HG03565 (cell line): Measurements from ENCODE around the gene LIMA1.
"Not testable (repeated sequence)": the region's sequence is repeated elsewhere in the genome, so short reads cannot be mapped to it uniquely, and the experiment has no call there.

Experiments
- ATAC-seq: cut with Tn5 transposase; IDR thresholded peaks from one replicate; pipeline ENCODE4 v1.9.1; 2021; ENCODE audit warnings: mild to moderate bottlenecking, moderate library complexity; ENCODE audit not compliant: unreplicated experiment

Gene LIMA1

GRCh38 chr12:50290692-50291091 lies 7.4 kb upstream of the LIMA1 start:
- not testable (repeated sequence) for ATAC-seq

DNA sequence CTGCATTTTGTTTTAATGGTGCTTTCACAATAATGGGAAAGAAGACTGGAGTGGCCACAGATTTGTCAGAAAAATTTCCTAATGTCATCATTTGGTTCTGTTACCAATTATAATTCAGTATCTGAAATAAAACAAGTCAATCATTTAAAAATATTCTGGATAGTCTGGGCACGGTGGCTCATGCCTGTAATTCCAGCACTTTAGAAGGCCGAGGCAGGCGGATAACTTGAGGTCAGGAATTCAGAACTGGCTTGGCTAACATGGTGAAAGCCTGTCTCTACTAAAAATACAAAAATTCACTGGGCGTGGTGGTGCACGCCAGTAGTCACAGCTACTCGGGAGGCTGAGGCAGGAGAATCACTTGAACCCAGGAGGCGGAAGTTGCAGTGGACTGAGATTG lies 4.0 kb upstream of the LIMA1 start:
- ATAC-seq, result no peak

- no peak for ATAC-seq
Measured at GRCh38 chr12:50285253-50285652, 1.9 kb upstream of the LIMA1 start.

DNA sequence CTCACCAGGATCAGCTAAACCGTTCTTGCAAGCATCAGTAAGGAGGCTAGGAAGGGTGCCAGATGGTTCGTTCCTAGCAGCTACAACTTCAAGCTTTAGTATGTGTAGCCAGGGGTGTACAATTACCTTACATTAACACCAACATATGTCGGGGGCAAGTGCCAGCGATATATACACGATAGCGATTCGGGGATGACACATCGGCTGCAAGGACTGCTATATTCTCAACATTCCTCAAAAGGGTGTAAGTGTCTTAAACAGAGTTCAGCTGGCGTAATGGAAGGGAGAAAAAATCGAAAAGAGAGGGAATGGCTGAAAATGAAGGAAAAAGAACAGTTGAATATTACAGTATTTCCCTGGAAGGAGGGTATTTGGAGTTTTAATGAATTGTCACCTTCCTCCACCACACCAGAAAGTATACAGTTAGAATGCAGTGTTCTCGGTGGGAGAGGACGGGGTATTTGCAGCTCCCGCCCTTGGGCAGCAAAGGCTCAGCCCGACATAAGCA lies 545 bp downstream of the LIMA1 start:
- ATAC-seq, result no peak

- ATAC-seq, result no peak
Measured at GRCh38 chr12:50279501-50279900, 3.8 kb downstream of the LIMA1 start.

DNA sequence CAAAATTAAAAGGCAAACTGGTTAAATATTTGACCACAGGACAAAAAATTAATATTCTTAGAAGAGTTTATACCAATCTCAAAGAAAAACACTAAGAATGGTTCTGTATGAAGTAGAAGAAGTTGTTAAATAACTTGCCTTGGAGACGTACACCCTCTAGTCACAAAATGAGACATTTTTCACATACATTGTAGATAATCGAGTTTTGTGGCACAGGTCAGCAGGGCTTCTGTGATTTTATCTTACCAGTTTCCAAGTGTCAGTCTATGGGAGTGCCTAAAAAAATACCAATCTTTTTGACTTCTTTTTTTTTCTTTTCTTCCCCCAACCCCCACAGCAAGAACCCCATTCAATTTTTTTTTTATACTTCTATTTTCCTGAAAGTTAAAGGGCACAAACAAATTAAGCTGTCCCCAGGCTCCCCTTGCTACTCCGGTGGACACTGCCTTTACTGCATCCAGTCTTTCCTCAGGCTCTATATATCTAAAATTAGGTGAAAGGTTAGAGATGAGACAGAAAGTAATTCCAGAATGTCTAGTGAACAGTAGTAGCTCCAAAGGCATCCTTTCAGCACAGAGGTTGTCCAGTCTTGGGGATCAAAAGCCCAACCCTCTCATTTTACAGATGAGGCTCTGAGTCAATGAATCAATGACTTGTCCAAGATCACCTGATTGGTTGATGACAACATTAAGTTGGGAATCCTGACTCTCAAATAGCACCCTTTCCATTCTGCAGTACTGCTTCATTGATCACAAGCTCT lies 6.2 kb downstream of the LIMA1 start:
- no peak for ATAC-seq

DNA sequence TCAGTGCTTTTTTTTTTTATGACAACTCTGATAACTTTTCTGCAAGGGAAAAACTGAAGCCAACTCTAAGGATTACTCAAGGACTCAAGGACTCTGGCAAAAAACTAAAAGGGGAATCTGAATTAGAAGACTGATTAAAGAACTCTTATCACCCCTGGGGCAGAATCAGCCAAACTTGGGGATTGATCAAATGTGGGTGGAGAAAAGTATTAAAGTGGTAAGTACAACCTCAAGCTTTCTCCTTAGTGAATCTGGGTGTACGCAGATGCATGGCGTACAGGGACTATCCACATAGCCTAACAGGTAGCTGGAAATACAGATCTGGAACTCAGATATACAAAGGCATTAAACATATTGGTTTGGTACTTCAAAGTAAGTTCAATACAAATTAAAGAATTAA lies 7.3 kb downstream of the LIMA1 start:
- ATAC-seq, result no peak

DNA sequence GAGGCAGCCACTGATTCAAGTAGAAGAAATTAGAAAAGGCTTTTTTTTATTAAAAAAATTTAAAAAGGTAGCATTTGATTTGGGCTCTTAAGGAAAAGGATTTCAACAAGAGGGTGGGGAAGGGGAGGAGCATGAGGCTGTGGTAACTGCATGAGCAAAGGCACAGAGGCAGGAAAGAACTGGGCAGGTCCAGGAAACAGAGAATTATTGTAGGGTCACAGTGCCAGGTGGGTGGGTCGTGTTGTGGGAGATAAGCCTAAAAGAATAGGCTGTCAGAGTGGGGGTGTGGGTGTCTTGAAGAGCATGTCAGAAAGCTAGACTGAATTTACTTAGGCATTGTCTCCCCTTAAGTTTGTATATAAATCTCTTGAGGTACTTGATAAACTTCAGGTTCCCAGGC lies 7.8 kb downstream of the LIMA1 start:
- no peak for ATAC-seq

DNA sequence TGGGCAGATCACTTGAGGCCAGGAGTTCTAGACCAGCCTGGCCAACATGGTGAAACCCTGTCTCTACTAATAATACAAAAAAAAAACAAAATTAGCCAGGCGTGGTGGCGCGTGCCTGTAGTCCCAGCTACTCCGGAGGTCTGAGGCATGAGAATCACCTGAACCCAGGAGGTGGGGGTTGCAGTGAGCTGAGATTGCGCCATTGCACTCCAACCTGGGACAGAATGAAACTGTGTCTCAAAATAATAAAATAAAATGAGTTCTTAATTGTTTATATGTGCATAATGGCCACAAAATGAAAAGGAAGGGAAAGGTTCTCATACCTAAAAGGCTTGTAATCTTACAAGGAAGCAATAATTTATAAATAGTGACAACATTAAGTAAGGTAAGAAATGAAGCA lies 8.2 kb downstream of the LIMA1 start:
- ATAC-seq, result not testable (repeated sequence)

- no peak for ATAC-seq
Measured at GRCh38 chr12:50271724-50272247, 11.5 kb downstream of the LIMA1 start.

DNA sequence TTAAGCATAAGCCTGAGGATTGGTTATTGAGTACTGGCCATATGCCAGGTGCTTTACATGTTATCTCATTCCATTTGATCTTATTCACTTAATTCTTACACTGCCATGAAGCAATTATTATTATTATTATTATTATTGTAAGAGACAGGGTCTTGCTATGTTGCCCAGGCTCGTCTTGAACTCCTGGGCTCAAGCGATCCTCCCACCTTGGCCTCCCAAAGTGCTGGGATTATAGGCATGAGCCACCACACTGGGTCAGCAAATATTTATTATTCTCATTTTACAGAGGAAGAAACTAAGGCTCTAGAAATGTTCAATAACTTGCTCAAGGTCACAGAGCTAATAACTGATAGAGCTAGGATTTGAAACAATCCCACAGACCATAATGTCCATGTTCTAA lies 14.8 kb downstream of the LIMA1 start:
- ATAC-seq, result no peak

DNA sequence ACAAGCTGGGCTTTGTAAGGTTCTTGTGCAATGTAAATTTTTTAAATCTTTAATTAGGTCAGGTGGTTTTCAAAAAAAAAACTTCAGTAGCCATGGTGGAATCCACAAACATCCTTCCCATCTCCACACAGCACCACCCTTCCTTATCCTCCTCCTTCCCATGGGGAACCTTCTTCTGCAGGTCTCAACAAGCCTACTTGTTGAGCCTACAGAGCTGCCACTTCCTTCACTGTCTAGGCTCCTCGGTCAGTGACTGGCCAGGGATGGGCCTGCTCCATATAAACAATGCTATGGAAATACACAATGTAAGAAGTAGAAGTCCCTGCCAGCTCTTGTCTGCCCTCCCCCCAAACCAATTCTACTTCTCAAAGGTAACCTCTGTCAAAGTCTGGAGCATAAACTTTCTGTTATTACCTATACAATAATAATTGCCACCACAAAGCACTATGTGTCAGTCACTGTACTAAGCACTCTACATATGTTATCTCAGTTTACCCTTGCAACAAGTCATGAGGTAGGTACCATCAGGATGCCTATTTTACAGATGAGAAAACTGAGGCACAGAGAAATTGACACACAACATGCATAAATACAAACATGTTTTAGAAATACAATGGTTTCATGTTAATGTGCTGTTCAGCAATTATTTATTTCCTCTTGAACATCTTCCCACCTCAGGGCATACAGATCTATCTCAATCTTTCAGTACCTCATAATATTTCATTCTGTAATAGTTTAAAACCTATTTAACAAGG lies 17.4 kb downstream of the LIMA1 start:
- no peak for ATAC-seq

GRCh38 chr12:50263832-50264231 lies 19.5 kb downstream of the LIMA1 start:
- ATAC-seq, result no peak

GRCh38 chr12:50261654-50262053 lies 21.7 kb downstream of the LIMA1 start:
- ATAC-seq, result no peak

DNA sequence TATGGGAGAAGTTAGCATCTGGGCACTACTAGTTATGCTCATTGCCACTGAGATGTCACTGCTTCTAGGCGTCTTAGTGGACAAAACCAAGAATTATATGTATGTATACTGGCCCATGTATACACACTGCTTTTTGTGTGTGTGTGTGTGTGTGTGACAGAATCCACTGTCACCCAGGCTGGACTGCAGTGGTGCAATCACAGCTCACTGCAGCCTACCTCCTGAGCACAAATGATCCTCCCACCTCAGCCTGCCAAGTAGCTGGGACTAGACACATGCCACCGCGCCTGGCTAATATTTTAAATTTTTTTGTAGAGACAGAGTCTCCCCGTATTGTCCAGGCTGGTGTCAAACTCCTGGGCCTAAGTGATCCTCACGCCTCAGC lies 25.2 kb downstream of the LIMA1 start:
- ATAC-seq, result no peak

DNA sequence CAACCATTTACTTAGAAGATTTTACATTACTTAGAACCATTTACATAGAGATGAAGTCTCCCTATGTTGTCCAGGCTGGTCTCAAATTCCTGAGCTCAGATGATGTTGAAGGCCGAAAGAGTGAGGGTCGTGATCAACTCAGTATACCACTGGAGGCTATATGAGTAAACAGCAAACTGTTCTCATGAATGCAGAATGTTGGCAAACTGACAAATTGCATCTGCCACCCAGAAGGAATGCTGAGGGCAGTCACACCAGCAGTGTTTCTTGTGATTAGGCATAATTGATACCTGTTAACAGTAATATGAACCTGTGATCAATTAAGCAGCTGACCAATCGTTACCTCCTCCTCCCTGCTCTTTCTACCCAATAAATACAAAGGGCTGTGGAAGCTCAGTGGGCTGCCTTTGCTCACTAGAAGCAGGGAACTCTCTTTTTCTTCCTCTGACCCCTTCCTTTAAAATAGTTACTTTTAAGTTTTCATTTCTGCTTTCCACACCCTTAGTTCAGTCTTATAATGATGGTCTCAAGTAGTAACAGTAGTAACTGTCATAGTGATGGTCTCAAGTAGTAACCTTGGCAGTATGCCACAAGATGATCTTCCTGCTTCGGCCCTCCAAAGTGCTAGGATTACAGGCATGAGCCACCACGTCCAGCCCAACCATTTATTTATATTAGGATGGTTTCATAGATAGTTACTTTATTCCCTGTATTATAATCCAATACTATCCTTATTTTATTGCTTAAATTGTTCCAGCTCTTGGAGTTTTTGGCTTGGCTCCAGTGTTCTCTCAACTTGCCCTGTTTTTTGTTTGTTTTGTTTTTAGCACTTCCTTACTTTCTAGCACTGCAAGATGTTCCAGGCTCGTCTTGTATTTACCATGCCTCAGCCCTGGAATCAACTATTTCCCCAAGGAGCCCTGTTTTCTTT lies 25.8 kb downstream of the LIMA1 start:
- ATAC-seq, result no peak

GRCh38 chr12:50256761-50257160 lies 26.6 kb downstream of the LIMA1 start:
- no peak for ATAC-seq

DNA sequence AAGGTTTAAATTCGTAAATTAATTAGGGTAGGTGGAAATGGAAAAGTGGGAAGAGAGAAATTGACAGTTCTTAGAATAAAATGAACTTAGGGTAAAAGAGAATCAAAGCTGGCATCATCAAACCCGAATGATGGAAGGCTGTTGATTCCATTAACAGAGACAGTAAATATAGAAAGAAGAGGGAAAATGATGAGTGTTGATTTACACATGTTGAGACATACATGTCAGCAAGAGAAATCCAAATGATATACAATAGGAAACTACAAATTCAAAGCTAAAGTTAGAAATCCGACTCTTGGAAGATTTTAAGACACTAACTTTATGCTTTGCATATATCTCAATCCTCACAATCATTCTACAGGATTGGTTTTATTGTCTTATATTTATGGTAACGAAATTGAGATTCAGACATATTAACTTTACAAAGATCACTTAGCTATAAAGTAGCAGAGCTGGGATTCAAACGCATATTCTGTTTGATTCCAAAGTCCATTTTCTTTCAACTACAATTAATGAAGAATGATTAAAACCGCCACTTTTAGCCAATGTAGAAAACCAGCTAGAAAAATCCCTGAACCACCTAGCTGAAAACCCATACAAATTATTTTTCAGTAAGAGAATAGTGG lies 30.2 kb downstream of the LIMA1 start:
- no peak for ATAC-seq

DNA sequence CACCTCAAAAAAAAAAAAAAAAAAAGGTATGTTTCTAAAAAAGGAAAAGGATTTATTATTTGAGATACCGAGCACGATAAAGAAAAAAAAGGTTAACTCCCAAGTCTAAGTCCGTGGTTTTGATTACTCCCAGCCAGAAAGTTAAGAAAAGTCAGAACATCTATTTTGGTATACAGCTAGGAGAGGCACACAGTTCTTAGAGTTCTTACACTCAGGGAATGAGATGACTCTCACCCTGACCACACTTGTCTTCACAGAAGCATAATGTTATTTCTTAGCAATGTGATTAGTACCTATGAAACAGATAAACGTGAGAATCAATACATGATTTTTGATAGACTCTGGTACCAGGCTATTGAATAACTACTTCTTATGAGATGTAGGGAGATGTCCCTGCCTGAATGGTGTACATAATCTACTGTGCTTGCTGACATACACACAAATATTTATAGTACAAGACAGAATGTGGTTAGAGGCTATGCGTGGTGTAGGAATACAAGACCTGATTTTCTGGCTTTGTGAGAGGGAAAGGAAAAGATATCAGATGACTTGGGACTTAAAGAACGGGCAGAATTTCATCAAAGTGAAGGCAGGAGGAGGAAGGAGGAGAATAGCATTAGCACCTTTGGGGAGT lies 31.6 kb downstream of the LIMA1 start:
- ATAC-seq, result no peak
